NCI-H748 (cell line): ENCODE measurements around the gene INSRR.

Experiments used
- DNase-seq: peaks from one replicate; lab custom pipeline; 2025; ENCODE audit not compliant: unreplicated experiment; lab: John Stamatoyannopoulos, UW

INSRR gene

DNA sequence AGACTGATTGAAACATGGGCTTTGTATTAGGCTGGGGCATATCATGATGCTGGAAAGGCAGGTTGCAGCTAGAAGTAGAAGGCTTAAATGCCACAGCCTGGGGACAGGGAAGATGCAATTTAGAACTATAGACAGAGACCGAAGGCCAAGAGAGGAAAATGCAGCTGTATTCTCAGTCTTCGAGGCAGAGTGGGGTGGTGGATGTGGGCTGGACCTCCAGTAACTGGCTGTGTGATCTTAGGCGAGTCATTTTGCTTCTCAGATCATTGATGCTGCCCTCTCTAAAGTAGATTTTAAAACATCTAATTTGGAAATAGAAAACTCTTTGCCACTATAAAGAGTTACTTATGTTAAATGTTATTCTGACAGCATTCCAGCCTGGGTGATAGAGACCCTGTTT is 24.6 kb downstream of the INSRR start:
- DNase-seq = no peak

DNA sequence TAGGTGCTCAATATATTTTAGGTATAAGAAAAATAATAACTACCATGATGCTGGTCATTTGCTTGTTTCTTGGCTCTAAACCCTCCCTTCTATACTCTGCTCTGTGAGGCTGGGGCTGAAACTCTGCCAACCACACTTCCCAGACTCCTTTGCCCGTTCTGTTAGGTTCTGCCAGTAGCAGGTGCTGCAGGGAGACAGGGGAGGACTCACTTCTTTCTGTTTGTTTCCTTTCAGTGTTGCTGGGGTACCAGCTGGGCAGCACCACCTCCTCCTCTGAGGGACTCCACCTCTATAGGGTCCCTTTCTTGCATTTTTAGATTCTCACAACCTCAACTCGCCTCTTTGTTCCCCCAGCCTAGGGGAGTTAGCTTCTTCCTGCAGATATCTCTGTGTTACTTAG is 25.3 kb downstream of the INSRR start:
- peak; percentile 21 for DNase-seq

DNA sequence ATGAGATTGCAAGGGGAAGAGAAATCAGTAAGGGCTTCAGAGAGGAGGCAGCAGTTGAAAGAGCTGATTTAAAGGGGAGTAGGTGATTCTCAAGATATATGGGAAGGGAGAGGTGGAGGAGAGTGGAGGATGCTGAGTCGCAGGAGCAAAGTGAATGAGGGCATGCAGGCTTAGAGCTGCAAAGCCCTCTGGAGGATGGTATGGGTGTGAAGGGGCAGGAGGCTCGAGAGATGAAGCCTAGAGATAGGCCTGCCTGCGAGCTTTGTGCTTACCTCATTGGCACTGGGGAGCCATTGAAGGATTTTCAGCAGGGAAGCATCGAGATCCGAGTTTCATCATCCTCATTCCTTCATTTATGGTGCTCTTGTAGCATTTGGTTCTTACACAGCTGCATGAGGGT is 26.5 kb downstream of the INSRR start:
- no peak for DNase-seq

DNA sequence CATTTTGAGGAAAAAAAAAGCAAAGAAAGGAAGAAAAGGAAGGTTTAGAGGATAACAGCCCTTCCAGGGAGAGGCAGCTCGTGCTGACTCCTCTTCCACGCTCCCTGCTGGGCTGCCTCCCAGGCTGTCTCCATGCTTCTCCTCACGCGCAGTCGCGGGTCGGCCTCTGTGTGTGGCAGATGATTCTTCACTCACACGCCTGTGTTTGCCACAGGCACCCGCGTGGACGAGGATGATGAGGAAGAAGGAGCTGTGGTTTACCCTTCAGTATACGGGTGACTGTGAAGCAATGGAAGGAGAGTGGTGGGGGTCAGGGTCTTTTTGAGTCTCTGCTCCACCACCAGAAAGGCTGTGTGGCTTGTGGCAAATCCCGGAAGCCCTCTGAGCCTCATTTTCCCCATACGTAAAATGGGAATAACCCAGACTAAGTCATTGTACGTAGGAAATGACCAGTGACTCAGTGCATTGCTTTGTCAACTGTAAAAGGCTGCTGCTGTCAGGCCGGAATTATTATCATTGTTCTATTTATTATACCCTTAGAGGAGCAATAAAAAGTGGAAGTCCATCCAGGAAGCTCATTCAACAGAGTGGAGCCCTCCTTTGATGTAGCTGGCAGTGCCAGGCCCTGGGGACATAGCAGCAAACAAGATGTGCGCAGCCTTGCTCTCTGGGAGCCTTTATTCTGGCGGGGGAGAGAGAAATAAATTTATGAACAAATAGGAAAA is 30.4 kb downstream of the INSRR start:
- DNase-seq = no peak

DNA sequence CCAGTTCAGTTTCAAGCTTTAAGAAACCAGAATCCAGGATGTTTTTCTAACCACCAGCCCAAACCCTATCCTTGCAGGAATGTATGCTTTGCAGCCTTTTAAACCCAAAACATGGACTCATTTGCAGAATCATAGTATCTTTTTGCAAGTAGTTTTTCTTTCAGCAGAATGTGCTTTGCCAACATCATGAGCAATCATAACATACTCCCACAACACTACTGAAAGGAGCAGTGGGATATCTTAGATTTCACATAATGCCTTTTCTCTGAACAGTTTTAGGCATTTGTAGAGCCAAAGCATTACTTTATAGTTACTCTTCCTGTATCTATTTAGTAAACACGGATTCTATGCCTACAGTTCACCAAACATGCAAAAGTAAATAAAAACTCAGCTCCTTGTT is 32.3 kb downstream of the INSRR start:
- DNase-seq = no peak

DNA sequence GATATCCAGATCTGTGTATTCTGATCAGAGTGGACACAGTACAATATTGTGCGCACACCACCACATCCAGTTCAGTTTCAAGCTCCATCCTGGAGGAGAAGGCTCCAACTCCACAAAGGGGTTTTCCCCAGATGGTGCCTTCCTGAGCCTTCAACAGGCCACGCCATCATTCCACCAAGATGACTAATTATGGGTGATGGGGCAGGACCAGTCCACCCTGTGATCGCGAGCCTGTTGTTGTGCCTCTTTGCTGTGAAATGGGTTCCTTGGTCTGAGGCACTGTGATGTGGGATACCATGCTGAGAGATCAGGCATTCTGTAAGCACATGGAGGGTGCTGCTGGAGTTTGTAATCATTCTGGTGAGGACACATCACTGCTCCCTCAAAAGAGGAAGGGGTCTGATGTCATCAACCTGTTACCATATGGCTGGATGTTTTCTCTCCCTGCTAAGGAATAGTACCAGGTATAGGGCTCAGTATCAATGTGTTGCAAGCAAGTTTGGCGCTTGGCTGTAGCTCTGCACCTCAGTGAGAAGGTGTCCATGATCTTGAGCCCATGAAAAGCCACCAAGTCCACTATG is 35.6 kb downstream of the INSRR start:
- DNase-seq = no peak

DNA sequence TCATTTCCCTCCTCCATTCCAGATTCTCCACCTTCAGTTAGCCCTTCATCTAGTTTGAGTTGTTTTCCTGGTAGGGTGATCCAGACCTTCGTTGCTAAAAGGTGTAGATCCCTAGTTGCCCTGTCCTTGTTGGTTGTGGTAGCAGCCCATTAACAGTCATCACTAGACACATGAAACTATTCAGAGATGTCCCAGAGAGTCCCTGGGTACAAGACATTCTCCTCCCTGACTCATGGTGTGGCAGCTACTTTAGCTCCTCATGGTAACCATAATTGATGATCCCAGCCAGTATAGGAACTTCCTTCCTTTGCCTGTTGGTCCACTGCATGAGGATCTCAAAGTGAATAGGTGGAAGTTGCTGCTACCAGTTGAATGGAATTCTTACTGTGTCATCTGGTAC is 36.2 kb downstream of the INSRR start:
- DNase-seq = no peak

DNA sequence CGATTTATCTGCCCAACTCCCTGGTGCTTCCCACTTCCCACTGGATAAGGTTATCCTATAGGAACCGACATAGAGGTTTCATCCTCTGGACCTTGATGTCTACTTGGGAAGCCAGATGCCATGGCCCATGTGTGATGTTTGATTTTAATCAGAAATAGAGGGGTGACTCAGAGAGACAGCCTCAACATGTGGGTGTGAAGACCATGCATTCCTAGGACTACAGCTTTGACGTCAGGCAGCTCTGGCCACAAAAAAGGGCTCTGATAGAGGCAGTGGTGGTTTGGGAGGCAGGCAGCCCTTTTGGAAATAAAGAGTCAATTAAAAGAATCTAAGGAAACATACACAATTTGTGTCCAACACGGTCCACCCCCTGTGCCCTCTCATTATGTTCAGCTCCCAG is 37.1 kb downstream of the INSRR start:
- DNase-seq = no peak

DNA sequence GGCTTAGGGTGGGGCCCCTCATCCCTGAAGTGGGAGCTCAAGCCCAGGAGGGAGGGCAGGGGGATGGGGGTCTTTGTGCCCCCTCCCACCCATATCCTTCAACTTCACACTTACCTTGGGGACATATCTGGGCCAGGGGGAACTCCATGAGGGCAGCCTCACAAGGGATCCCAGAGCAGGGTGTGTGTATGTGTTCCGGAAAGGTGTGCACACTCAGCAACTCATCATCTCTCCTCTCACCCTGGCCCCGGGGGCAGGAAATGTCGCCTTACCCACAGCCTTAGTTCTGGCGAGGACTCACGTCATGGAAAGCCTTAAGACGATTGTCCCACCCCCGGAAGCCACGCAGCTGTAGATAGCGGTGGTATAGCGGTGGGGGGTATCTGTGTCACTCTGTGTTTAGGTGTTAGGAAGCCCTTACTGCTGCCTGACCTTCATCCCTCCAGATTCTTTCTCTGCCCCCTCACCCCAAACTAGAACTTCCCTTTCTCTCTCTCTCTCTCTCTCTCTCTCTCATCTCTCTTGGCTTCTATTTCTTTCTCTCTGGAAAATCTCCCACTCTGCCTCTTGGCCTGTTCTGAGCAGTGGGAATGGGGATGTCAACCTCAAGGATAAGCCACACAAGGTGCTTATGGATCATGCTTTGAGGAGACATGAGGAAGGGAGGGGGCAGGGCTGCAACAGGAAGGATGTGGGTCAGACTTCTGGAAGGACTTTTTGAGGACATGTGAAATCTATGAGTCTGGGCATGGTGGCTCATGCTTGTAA is 42.2 kb downstream of the INSRR start, which contains the start of gene SH2D2A:
Gene SH2D2A, minus strand, starts transcription at position 288 of the 768 bp plus-strand sequence. Its CDS starts 140 bp downstream, at position 148.
- no peak for DNase-seq

DNA sequence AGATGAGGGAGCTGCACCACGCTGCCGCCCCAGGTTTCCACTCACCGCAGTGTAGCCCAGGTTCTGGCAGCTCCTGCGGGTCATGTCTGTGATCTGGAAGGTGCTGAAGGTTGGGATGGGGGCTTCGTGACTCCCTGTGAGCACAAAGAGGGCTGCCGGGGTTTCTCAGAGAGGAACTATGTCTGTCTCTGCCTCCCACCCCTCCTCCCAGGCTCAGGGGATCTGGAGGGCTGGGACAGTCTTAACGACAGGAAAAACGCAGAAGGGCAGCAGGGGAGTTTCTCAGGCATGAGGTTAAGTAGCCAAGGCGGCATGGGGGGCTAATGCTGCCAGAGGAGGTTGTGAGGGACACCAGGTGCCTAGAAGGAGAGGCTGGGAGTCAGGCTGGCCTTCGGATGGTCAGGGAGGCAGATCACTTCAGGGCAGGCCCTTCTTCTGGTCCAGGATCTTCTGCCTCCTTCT is 42.9 kb downstream of the INSRR start:
- DNase-seq = no peak

DNA sequence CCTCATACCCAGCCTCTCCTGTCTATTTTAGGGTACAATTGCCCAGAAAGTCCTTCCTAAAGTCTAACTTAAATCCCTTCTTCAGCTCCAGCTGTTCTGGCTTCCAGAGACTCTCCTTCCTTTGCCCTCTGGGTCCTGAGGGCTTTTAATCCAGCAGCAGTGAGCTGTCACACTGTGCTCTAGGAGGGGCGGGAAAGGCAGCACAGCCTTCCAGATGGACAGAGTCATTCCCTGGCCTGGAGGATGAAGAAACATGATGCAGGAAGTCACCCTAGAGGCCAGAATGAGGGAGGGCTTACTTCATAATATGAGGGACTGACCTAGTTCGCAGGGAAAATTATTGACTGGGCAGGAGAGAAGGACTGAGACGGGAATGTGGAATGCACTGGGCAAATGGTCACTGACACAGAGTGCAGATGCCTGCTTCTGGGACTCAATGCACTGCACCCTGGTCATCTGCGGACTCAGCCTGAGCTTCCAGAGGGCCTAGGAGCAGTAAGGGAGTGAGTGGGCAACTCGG is 43.5 kb downstream of the INSRR start:
- DNase-seq = no peak

DNA sequence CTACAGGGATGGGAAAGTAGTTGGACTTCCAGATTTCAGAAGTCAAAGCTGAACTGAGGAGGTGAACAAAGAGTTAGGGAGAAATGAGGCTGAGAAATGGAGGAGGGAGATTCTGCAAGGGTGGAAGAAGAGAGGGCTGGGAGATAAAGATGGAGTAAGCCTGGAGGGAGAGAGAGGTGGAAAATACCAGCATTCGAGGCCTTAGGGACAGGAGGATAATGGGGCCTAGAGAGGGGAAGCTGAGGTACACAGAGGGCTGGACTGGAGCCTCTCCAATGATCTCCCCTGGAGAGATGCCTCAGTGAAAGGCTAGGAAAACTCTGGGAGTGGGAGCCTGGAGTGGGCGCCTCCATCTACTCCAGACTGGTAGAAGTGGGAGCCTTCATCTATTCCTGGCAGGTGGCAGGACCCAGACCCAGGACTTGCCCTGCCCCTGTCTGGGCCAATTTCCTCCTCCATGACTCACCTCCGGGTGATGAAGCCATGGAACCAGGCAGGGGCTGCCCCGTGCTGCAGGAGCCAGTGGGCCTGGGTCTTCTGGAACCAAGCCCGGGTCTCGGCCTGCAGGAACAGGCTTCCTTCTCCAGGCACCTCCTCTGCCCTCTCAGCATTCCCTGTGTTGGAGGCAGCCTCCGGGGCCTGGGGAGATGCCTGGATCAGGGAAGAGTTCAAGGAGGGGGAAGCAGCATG is 44.2 kb downstream of the INSRR start:
- no peak for DNase-seq

DNA sequence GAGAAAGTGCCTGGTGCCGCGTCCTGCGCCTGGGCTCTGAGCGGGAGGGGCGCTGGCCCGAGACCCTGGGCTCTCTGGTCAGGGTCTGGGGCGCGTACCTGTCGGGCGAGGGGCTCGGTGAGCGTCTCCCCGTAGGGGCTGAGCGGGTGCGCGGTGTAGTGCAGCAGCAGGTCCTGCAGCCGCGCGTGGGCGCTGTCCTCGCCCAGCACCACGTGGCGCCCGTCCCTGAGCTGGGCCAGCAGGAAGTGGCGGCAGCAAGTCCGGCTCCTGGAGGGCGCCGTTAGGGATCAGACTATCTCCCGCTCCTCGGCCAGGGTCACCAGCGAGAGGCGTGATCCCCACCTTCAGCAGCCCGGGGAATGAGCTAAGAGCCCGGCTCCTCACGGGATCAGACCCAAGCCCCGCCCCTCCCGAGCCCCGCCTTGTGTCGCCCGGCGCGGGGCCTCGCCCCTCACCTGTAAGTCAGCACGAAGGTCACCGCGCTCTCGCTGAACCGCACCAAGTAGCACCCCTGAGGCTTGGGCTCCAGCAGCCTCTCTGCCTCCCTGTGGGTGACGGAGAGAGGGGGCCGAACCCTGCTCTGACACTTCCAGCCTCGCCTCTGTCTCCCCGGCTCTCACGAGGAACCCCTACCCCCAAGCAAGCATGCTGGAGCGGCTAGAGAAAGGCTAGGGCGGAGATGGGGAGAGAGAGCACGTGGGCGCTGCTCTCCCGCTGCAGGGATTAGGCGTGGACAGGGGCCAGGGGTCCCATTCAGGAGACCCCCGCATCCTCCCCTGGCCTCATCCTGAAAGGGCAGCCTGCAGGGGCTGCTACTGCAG is 45.0 kb downstream of the INSRR start:
- DNase-seq = peak; percentile 72

DNA sequence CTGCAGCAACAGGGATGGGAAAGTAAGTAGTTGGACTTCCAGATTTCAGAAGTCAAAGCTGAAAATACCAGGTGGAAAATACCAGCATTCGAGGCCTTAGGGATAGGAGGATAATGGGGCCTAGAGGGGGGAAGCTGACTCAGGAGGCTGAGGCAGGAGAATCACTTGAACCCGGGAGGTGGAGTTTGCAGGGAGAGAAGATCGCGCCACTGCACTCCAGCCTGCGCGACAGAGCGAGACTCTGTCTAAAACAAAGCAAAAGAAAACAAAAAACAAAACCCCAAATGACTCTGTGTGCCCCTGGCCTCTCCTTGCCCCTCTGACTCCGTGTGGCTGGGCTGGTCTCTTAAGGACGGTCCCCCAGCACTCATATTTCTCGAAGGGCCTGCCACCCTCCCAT is 45.6 kb downstream of the INSRR start:
- DNase-seq = no peak

DNA sequence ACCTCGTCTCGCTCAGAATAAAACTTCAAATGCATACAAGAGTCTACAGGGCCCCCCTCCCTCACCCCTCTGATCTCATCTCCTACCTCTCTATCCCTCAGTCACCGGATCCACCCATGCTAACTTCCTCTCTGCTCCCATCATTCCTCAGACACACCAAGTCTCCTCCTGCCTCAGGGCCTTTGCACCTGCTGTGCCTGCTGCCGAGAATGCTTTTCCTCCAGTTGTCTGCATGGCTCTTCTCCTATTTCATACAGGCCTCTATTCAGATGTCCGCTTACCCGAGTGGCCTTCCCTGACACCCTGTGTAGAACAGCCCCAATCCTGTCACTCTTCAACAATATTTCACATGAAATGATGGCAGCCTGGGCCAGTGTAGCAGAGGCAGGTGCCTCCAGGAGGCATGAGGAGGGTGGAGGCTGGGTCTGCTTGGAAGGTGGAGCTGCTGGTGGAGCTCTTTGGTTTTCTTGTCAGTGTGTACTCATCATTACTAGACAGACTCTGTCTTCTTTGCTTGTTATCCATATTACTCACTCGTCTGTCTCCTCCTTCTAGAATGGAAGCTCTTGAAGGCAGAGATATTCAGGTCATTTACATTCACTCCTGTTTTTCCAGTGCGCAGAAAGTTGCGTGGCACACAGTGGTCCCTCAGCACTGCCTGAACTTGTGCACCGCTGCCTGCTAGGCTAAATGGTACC is 46.5 kb downstream of the INSRR start:
- no peak for DNase-seq

DNA sequence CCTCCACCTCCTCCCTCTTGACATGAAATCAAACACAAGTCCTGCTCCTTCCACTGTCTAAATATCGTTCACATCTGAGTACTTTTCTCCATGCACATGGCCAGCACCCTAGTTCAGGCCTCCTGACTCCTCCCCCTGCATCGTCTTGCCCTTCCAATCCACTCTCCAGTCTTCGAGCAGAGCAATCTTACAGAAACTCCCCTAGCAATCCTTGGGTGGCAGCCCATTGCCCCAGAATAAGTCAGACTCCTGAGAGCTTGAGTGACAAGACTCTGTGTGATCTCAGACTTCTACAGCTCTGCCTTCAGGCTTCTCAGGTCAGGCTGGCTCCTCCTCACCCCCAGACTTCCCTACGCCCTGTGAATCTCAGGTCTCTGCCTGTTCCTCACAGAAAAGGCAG is 47.7 kb downstream of the INSRR start:
- DNase-seq = no peak

DNA sequence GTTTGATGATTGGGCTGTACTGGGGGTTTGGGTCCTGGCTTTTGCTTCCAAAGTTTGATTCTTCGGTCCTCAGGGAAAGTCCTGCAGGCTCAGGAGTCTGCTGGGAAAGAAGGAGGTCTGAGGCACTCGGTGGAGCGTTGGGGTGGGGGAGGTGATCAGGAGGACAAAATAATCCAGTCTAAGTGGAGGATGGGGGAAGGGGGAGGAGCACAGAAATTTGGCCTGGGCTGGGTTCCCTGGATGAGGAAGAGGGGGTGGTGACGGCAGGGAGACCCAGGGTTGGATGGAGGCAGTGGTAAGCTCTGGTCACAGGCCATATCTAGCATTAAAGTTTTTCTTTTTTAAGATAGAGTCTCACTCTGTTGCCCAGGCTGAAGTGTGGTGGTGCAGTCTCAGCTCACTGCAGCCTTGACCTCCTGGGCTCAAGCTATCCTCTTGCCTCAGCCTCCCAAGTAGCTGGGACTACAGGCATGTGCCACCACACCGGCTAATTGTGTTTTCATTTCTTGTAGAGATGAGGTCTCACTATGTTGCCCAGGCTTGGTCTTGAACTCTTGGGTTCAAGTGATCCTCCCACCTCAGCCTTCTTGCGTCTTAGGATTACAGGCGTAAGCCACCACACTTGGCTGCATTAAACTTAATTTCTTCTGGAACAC is 49.1 kb downstream of the INSRR start:
- no peak for DNase-seq

DNA sequence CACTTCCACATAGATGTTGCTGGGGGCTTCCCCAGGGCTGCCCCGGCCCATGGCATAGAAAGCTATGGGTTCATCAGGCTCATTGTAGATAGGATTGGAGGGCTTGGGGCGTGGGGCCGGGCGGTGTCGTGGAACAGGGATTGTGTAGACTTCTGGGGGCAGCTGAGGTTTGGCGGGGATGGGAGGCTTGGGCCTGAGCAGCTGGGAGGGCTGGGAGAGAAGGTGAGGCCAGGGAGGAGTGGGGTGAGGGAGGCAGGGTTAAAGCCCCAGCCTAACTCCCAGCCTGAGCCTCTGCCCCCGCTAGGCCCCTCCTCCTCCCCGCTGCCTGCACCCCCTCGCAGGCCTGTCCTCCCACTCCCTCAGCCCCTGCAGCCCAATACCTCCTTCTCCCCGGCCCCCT is 49.6 kb downstream of the INSRR start:
- DNase-seq = no peak
